Cardiac muscle cell (in vitro differentiated cells and primary cell): ENCODE measurements around the gene UQCC5. TPM values are rescaled to one million over a fixed set of nuclear protein-coding genes. Genes with fewer than 3 reads are reported as not detected.

Source experiments
- DNase-seq, 2 donors: peaks; one replicate each; pipeline versions ENCODE4 v3.0.0 to v3.0.0-alpha.2; 2010 to 2017; ENCODE audit warnings: low read depth in 1 of 2, low spot score in 1 of 2
- H3K27ac ChIP-seq: fragments of 200-600 bp; sonication (generic); 2 replicates; pipeline ENCODE4 v1.5.1; 2016
- H3K27me3 ChIP-seq: fragments of 200-600 bp; sonication (generic); 2 replicates; pipeline ENCODE4 v1.6.0; 2016; ENCODE audit warnings: control low read depth
- H3K36me3 ChIP-seq: fragments of 200-600 bp; sonication (generic); 2 replicates; pipeline ENCODE4 v1.5.1; 2016; ENCODE audit warnings: control low read depth
- H3K4me1 ChIP-seq: fragments of 200-600 bp; sonication (generic); 2 replicates; pipeline ENCODE4 v1.8.1; 2017; ENCODE audit warnings: low read depth, mild to moderate bottlenecking, mixed run types
- H3K4me3 ChIP-seq: fragments of 200-600 bp; sonication (generic); 2 replicates; pipeline ENCODE4 v1.5.1; 2016; ENCODE audit warnings: mild to moderate bottlenecking
- H3K9me3 ChIP-seq: fragments of 200-600 bp; sonication (generic); 2 replicates; pipeline ENCODE4 v1.5.1; 2017; ENCODE audit warnings: low read depth, mild to moderate bottlenecking, control low read depth
- CTCF ChIP-seq: IDR thresholded peaks from 2 replicates; pipeline ENCODE4 v1.5.1; 2012; ENCODE audit warnings: low read depth, mild to moderate bottlenecking, low read length
- polyA plus RNA-seq: library from polyadenylated mRNA; unstranded; fragments of >200 nt; fragmentation: Nextera tagmentation; extraction: Ambion mirVana; gene quantifications from 2 replicates; pipeline ENCODE4 v1.2.1, GENCODE V29; 2016
- total RNA-seq: library from RNA; depleted of rRNA; stranded (reverse); fragments of >200 nt; gene quantifications from 2 replicates; pipeline ENCODE4 v1.2.3, GENCODE V29; 2016

UQCC5 gene
- total and polyA plus RNA-seq, 2 experiments from 2014 or later, result 1.0 to 89.3 TPM

GRCh38 chr3:52572221-52572620 is 35.8 kb downstream of the UQCC5 start:
- Histone ChIP-seq H3K27me3 (no peaks in the 10 kb centered on the region), H3K36me3 (peaks cover 12% of the 10 kb centered on the region), H3K4me1 (no peaks in the 10 kb centered on the region), H3K27ac (no peak overlapping the region), H3K4me3 (no peak overlapping the region), H3K9me3 (no peaks in the 10 kb centered on the region)
- TF ChIP-seq CTCF, result no peak
- no peak for DNase-seq

- H3K9me3 ChIP-seq, result no peaks in the 10 kb centered on the region
- H3K27ac ChIP-seq, result peak overlapping the region; percentile 51
- no peak overlapping the region for H3K4me3 ChIP-seq
- H3K4me1 ChIP-seq, result no peaks in the 10 kb centered on the region
- H3K27me3 ChIP-seq, result no peaks in the 10 kb centered on the region
- peaks cover 24% of the 10 kb centered on the region for H3K36me3 ChIP-seq
- TF ChIP-seq CTCF, result no peak
- peak in 1 of 2 donors; percentile 14 for DNase-seq
These were observed 37.9 kb downstream of the UQCC5 start for GRCh38 chr3:52574056-52574965.

Other genes starting within 250 kb of the UQCC5 start
- 6.9 and 11.5 TPM in 2 replicates for gene GLYCTK, start 248.8 kb upstream of the UQCC5 start, total RNA-seq
- 1.2 and 8.6 TPM in 2 replicates for gene GLYCTK, start 248.8 kb upstream of the UQCC5 start, polyA plus RNA-seq
- 3.2 and 3.6 TPM in 2 replicates for gene DNAH1, start 220.3 kb upstream of the UQCC5 start, total RNA-seq
- gene DNAH1, start 220.3 kb upstream of the UQCC5 start, polyA plus RNA-seq, result 0.81 and 1.4 TPM in 2 replicates
- 100 and 115 TPM in 2 replicates for gene BAP1, start 126.6 kb upstream of the UQCC5 start, total RNA-seq
- 63.7 and 67.9 TPM in 2 replicates for gene BAP1, start 126.6 kb upstream of the UQCC5 start, polyA plus RNA-seq
- 14.2 and 22.9 TPM in 2 replicates for gene PHF7, start 125.9 kb upstream of the UQCC5 start, total RNA-seq
- gene PHF7, start 125.9 kb upstream of the UQCC5 start, polyA plus RNA-seq, result 24.3 and 47.8 TPM in 2 replicates
- 6.5 and 13.6 TPM in 2 replicates for gene SEMA3G, start 91.5 kb upstream of the UQCC5 start, total RNA-seq
- gene SEMA3G, start 91.5 kb upstream of the UQCC5 start, polyA plus RNA-seq, result 3.2 and 3.4 TPM in 2 replicates
- 1,875 and 4,623 TPM in 2 replicates for gene TNNC1, start 82.6 kb upstream of the UQCC5 start, total RNA-seq
- gene TNNC1, start 82.6 kb upstream of the UQCC5 start, polyA plus RNA-seq, result 1,312 and 3,313 TPM in 2 replicates
- 131 and 205 TPM in 2 replicates for gene NISCH, start 81.0 kb upstream of the UQCC5 start, total RNA-seq
- 80.8 and 108 TPM in 2 replicates for gene NISCH, start 81.0 kb upstream of the UQCC5 start, polyA plus RNA-seq
- gene STAB1, start 41.3 kb upstream of the UQCC5 start, total RNA-seq, result 0.81 and 2.2 TPM in 2 replicates
- gene STAB1, start 41.3 kb upstream of the UQCC5 start, polyA plus RNA-seq, result 0.91 TPM in 1 of 2 replicates, not detected in the other
- gene NT5DC2, start 2.7 kb upstream of the UQCC5 start, total RNA-seq, result 214 and 233 TPM in 2 replicates
- gene NT5DC2, start 2.7 kb upstream of the UQCC5 start, polyA plus RNA-seq, result 113 and 120 TPM in 2 replicates
- gene PBRM1, start 149.3 kb downstream of the UQCC5 start, total RNA-seq, result 48.8 and 76.2 TPM in 2 replicates
- 64.0 and 66.4 TPM in 2 replicates for gene PBRM1, start 149.3 kb downstream of the UQCC5 start, polyA plus RNA-seq
- 53.8 and 57.3 TPM in 2 replicates for gene GNL3, start 149.4 kb downstream of the UQCC5 start, total RNA-seq
- 83.2 and 92.2 TPM in 2 replicates for gene GNL3, start 149.4 kb downstream of the UQCC5 start, polyA plus RNA-seq
- gene GLT8D1, start 169.2 kb downstream of the UQCC5 start, total RNA-seq, result 75.4 and 85.0 TPM in 2 replicates
- gene GLT8D1, start 169.2 kb downstream of the UQCC5 start, polyA plus RNA-seq, result 74.2 and 75.4 TPM in 2 replicates
- gene SPCS1, start 169.5 kb downstream of the UQCC5 start, total RNA-seq, result 103 and 173 TPM in 2 replicates
- gene SPCS1, start 169.5 kb downstream of the UQCC5 start, polyA plus RNA-seq, result 217 and 234 TPM in 2 replicates
- gene NEK4, start 234.3 kb downstream of the UQCC5 start, total RNA-seq, result 14.7 and 22.5 TPM in 2 replicates
- 11.2 and 12.4 TPM in 2 replicates for gene NEK4, start 234.3 kb downstream of the UQCC5 start, polyA plus RNA-seq
- gene ITIH1, start 241.0 kb downstream of the UQCC5 start, total RNA-seq, result not detected in 2 replicates
- 0.20 TPM in 1 of 2 replicates, not detected in the other for gene ITIH1, start 241.0 kb downstream of the UQCC5 start, polyA plus RNA-seq